HUES48 (cell line): ENCODE data around the gene CCNO.

Experiments
- H3K27ac ChIP-seq: one replicate; pipeline ENCODE4 v1.7.0; 2013; ENCODE audit warnings: low read depth, low read length, inconsistent platforms
- H3K27me3 ChIP-seq: 2 replicates; pipeline ENCODE4 v1.6.1; 2013; ENCODE audit warnings: mild to moderate bottlenecking, low read length; ENCODE audit not compliant: control insufficient read depth, insufficient read depth
- H3K36me3 ChIP-seq: 2 replicates; pipeline ENCODE4 v1.6.1; 2013; ENCODE audit warnings: low read length; ENCODE audit not compliant: control insufficient read depth, insufficient read depth
- H3K4me1 ChIP-seq: 2 replicates; pipeline ENCODE4 v1.6.1; 2013; ENCODE audit warnings: mild to moderate bottlenecking, low read length; ENCODE audit not compliant: control insufficient read depth, insufficient read depth
- H3K4me3 ChIP-seq: 2 replicates; pipeline ENCODE4 v1.5.1; 2013; ENCODE audit warnings: mild to moderate bottlenecking, low read depth, low read length
- H3K9ac ChIP-seq: 2 replicates; pipeline ENCODE4 v1.6.1; 2013; ENCODE audit warnings: mild to moderate bottlenecking, low read depth, low read length, moderate library complexity
- H3K9me3 ChIP-seq: 2 replicates; pipeline ENCODE4 v1.6.1; 2013; ENCODE audit warnings: low read length; ENCODE audit not compliant: control insufficient read depth, insufficient read depth

The CCNO gene

DNA sequence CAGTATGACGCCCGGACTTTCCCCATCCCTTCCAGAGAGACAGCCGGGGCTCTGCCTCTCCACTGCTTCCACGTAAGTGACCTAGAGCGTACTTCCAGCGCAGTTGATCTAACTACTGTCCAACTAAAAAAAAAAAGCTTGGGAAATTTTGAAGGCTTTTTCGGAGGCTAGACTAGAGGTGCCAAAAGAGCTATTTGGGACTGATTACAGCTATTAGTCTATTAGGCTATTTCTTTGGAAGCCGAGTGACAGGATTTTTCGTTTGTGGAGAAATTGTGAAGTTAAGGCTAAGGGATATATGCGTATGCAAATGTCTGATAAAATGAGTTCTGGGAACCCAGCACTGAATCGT lies 1.5 kb downstream of the CCNO start:
- Histone ChIP-seq H3K4me3 (peak overlapping the region; percentile 56), H3K4me1 (peaks cover 32% of the 10 kb centered on the region; the same call in 1 of the 2 replicates), H3K36me3 (no peaks in the 10 kb centered on the region), H3K9me3 (no peaks in the 10 kb centered on the region; the same call in 1 of the 2 replicates), H3K9ac (no peak overlapping the region), H3K27me3 (peaks cover 99% of the 10 kb centered on the region), H3K27ac (no peak overlapping the region)

DNA sequence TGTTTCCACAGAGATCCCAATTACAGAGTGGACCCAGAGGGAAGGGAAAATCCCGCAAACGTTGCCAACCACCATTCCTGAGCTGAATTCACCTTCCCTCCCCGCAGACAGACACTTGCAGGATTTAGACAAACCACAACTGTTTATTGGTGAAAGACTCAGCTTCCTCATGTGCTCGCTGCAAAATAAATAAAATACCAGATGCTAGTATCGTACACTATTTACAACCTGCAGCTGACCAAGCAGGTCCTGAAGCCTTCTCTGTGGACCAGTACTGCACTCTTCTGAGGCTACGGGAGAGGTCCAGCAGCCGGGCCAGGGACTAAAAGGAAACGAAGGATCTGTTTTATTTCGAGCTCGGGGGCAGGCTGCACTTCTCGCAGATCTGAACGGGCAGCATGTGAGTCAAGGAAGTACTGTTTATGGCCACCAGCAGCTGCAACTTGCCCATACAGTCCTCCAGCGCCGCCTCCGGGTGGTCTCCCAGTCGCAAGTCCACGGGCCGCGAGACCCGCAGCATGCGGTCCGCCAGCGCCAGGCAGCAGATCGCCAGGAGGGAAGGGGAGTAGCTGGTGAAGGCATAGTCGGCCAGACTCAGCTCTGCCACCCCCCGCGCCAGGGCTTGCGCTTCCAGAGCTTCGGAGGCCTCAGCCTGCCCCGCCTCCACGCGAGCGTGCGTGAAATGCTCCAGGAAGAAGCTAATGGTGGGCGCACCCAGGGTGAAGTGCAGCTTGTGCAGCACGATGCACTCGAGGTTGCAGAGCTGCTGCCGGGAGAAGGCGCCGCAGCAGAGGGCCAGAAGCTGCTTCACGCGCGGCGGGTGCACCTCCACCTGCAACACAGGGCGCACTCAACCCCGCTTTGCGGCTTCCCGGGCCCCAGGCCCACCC lies 2.1 kb downstream of the CCNO start:
- Histone ChIP-seq H3K4me3 (peak overlapping the region; percentile 0; the same call in 1 of the 2 replicates), H3K27me3 (peaks cover 99% of the 10 kb centered on the region)

DNA sequence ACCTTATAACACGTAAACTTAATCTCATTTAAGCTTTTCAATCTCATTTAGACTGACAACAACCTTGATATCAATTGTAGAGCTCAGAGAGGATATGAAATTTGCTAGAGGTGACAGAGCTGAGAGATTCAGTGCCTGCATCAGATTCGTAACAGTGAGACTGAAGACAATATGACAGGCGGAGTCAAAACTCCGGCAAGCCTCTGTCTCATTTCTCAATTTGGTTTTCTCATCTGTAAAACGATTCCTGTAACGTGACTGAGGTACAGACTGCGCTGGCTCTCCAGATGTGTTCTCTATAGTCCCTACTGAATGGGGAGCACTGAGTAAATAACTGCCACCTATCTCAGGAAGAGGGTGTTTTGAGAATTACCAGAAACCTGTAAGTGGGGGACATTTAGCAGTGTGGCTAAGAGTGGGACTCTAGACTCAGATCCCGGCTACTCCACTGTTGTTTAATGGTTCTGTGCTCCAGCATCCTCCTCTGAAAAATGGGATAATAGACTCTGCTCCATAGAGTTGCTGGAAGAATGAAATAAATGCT lies 3.2 kb downstream of the CCNO start:
- no peak overlapping the region for H3K27ac ChIP-seq
- peaks cover 100% of the 10 kb centered on the region for H3K27me3 ChIP-seq
- H3K36me3 ChIP-seq: no peaks in the 10 kb centered on the region
- no peak overlapping the region for H3K4me3 ChIP-seq
- no peaks in the 10 kb centered on the region; the same call in 1 of the 2 replicates for H3K9me3 ChIP-seq
- peaks cover 32% of the 10 kb centered on the region; the same call in 1 of the 2 replicates for H3K4me1 ChIP-seq
- H3K9ac ChIP-seq: no peak overlapping the region

More for the DNA sequence above, 2.1 kb downstream of the CCNO start:
- no peaks in the 10 kb centered on the region for H3K36me3 ChIP-seq
- no peaks in the 10 kb centered on the region; the same call in 1 of the 2 replicates for H3K9me3 ChIP-seq
- no peak overlapping the region for H3K9ac ChIP-seq
- no peak overlapping the region for H3K27ac ChIP-seq
- peaks cover 32% of the 10 kb centered on the region; the same call in 1 of the 2 replicates for H3K4me1 ChIP-seq

DNA sequence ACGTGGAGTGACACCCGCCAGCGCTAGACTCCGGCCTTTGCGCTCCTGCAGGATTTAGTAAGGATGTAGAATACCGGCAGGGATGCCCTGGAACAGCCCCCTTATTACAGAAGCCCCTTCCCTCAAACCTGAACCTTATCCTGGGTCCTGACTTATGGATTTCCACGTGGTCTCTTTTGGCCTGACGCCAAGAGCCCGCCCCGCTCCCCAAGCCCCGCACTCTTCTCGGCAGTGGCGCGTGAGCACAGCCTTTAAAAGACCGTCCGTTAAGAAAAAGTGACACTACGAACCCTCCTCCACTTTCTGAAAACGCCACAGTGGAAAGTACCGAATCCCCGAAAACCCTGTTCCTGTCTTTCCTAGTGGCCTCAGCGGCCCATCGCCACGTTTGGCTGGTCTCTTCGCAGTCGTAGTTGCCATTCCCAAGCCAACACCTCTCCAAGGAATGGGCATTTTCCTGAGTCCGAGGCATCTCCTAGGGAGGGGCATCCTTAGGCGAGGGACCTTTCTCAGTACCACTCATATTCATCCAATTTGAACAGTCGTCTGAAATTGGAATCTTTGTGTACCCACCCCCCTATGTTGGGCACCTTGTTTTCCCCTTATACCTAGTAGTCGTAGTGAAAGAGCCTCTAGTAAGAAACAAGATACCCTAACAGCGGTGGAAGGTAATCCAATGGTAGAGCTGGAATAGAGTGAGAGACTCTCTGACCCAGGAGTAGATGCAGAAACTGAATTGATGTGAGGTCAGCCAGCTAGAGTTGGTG lies 5.6 kb downstream of the CCNO start:
- Histone ChIP-seq H3K4me3 (peak overlapping the region; percentile 64; the same call in 1 of the 2 replicates), H3K4me1 (peaks cover 29% of the 10 kb centered on the region), H3K27ac (no peak overlapping the region), H3K9ac (no peak overlapping the region), H3K27me3 (peaks cover 100% of the 10 kb centered on the region), H3K9me3 (no peaks in the 10 kb centered on the region), H3K36me3 (no peaks in the 10 kb centered on the region)

DNA sequence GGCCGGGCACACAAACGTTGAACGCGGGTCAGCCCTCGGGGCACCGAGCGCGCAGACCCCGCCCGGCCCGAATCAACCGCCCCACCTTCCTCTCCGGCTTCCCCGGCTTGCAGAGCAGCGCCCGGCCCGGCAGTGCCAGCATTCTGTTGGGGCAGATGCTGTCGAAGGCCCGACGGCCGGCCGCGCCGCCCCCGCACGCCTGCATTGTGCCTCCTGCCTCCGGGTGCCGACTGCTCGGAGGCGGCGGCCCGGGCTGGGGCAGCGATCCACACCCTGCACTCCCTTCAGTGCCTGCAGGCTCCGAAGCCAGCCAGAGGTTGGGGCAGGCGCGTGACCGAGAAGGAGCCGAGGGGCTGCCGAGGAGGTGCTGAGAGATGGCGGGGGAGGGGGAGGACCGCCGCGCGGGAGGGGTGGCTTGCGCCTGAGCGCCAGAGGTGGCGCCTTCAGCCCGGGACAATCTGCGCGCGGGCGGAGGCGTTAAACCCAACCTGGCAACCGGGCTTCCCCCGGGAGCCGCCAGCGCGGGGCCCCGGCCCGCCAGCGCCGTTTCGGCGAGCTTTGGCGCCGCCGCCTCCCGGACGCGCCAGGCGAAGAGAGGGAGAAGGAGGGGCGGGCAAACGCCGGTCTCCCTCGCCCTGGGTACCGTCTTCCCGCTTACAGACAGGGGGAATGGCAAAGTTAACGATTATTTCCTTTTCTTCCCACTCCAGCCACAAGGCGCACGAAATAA lies 6.3 kb downstream of the CCNO start, which contains the start of gene MCIDAS:
Gene MCIDAS, minus strand, starts transcription at position 382 of the 730 bp plus-strand sequence. Its CDS starts 177 bp downstream, at position 205.
- Histone ChIP-seq H3K4me1 (peaks cover 26% of the 10 kb centered on the region), H3K27me3 (peaks cover 100% of the 10 kb centered on the region), H3K27ac (no peak within 1 kb of the TSS), H3K9ac (no peak within 1 kb of the TSS), H3K9me3 (no peaks in the 10 kb centered on the region), H3K4me3 (peak within 1 kb of the TSS; percentile 64), H3K36me3 (no peaks in the 10 kb centered on the region)

DNA sequence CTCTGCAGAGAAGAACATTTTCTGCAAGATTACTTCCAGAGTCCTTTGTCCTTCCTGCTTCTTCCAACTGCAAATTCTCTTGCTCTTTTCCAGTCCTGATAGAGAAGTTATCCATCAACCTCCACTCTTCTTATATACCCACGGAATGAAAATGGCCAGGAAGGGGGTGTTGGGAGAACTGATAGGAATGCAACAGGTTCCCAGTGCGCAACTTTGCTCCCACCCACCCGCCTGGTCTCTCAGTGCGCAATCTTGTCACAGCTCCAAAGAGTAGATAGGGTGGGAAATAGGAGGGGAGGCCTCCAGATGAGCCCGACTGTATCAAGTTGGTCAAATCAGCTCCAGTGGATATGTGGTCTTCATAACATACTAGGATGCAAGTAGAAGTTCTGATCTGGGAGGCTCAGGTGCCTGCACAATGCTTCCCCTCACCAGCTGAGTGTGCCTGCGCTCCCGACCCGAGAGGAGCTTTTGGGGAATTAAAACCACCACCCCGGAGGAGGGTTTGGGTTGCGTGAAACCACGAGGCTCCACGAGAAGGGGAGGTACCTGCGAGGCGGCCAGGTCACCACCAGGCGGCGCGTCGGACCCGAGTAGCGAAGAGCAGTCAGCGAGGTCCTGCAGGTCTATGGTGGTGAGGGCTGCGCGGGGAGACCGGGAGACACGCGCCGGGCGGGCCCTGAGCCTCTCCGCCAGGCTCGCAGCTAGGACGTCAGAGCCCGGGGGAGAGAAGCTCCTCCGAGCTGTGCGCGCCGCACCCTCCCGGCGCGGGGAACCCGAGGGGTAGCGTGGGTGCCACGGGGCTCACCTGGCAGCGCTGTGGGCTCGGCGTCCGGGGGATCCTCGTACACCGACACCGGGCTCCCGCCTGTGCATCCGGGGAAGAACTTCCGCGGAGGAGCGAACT lies 7.1 kb downstream of the CCNO start:
- Histone ChIP-seq H3K9me3 (no peaks in the 10 kb centered on the region), H3K27me3 (peaks cover 100% of the 10 kb centered on the region), H3K4me3 (peak overlapping the region; percentile 64), H3K36me3 (no peaks in the 10 kb centered on the region), H3K27ac (no peak overlapping the region), H3K4me1 (peaks cover 18% of the 10 kb centered on the region), H3K9ac (no peak overlapping the region)

DNA sequence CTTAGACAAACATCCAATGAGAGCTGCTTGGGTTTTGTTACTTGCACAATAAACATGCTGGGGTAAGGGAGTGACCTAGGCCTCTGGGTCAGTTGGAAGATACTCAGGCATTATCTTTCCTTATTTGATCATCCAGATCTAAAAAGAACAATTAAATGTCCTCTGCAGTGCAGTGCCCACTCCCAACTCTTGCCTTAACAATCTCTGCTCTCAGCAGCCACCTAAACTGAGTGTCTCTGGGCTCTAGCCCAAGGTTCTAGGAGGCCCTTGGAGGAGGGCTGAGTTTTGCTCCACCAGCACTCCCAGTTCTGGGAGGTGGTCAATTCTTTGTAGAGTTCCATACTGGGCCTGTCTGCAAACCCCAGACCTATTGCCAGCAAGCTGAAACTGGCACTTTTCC lies 8.1 kb downstream of the CCNO start:
- H3K36me3 ChIP-seq: no peaks in the 10 kb centered on the region
- H3K4me3 ChIP-seq: no peak overlapping the region
- no peak overlapping the region for H3K27ac ChIP-seq
- H3K27me3 ChIP-seq: peaks cover 100% of the 10 kb centered on the region
- H3K9me3 ChIP-seq: no peaks in the 10 kb centered on the region
- peaks cover 20% of the 10 kb centered on the region for H3K4me1 ChIP-seq
- H3K9ac ChIP-seq: no peak overlapping the region

DNA sequence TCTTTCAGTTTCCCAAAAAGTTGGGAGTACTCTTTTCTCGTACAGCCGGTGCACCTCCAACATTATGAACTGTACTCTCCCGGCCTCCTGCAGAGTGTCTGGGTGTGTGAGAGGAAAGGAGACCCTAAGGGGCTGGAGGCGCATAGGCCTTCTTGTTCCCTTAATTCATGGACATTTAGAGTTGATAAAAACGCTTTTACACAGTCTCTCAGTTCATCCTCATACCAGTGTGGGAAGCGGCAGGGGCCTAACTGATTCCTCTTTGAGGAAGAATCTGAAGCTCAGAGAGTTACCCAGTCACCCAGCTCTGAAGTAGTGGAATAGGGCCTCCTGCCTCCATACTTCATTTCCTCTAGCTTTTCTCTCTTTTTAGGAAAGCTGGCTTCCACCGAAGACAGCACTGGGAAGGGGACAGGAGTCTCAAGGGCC lies 9.6 kb downstream of the CCNO start:
- H3K27me3 ChIP-seq: peaks cover 100% of the 10 kb centered on the region
- H3K4me3 ChIP-seq: no peak overlapping the region
- no peak overlapping the region for H3K9ac ChIP-seq
- no peak overlapping the region for H3K27ac ChIP-seq
- no peaks in the 10 kb centered on the region for H3K36me3 ChIP-seq
- peaks cover 28% of the 10 kb centered on the region for H3K4me1 ChIP-seq
- no peaks in the 10 kb centered on the region for H3K9me3 ChIP-seq

DNA sequence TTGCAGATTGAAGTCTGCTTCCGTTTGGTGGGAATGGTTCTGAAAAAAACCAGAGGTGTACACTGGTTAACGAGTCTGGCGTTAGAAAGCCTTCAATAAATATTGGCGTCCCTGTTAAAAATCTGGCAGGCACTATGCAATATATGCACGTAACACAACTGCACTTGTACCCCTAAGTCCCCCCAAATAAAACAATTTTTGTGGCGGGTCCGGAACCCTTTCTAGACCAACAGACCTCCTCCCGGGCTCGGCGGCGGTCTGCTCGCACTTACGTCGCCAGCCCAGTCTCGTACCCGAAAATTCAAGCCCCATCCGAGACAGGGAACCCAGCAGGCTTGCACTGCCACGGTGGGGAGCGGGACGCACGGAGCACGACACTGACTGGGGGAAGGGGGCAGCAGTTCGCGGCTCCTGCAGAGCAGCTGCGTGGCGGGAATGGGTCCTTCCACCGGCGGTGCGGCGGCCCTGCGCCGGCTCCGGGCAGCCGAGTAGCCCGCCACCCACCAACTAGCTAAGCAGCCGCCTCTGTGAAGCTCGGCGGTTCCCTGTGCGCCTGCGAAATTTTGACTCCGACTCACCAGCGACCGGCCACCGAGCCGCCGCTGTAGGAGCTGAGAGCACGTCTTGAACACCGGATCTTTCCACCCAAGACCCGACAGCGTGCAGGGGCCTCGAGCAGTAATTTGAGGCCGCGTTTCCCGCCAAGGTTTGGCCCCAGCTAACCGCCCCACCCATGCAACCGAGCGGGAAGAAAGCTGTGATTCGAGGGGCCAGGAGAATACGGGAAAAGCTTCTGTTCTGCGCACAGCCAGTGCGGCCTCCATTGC lies 10.2 kb downstream of the CCNO start:
- peaks cover 33% of the 10 kb centered on the region for H3K4me1 ChIP-seq
- H3K9ac ChIP-seq: no peak overlapping the region
- no peaks in the 10 kb centered on the region for H3K9me3 ChIP-seq
- H3K27ac ChIP-seq: no peak overlapping the region
- H3K36me3 ChIP-seq: no peaks in the 10 kb centered on the region
- peaks cover 100% of the 10 kb centered on the region for H3K27me3 ChIP-seq
- peak overlapping the region; percentile 29; the same call in 1 of the 2 replicates for H3K4me3 ChIP-seq
